Activated CD4-positive, alpha-beta T cell treated with anti-CD3 and anti-CD28 coated beads for 4 hours (primary cell): ENCODE measurements around the gene SPATA31D3.
"Not testable (repeated sequence)": the region's sequence is repeated elsewhere in the genome, so short reads cannot be mapped to it uniquely, and the experiment has no call there.

Experiments
- DNase-seq, 2 donors: peaks; one replicate each; pipeline ENCODE4 v3.0.0-alpha.2; 2020

SPATA31D3 gene

GRCh38 chr9:81980568-81980967 is 37.3 kb downstream of the SPATA31D3 start:
- no peak for DNase-seq

- DNase-seq: no peak
Measured at GRCh38 chr9:81981883-81982282, 38.6 kb downstream of the SPATA31D3 start.

- no peak for DNase-seq
Measured at GRCh38 chr9:81984928-81985327, 41.6 kb downstream of the SPATA31D3 start.

GRCh38 chr9:81986051-81986450 is 42.8 kb downstream of the SPATA31D3 start:
- DNase-seq: no peak

GRCh38 chr9:81988472-81988871 is 45.2 kb downstream of the SPATA31D3 start, which contains the start of gene SPATA31D1:
TSS of gene SPATA31D1 (plus strand) at chr9:81988772. CDS start at chr9:81988819, 47 bp downstream.
- DNase-seq: not testable (repeated sequence)

- DNase-seq: no peak
Measured at GRCh38 chr9:81989700-81990099, 46.4 kb downstream of the SPATA31D3 start.

GRCh38 chr9:81993656-81994055 is 50.4 kb downstream of the SPATA31D3 start:
- DNase-seq: no peak
